PC-9 (cell line): ENCODE data around the gene SANBR. TPM values are rescaled to one million over a fixed set of nuclear protein-coding genes. Genes with fewer than 3 reads are reported as not detected.

ENCODE experiments used
- BruUV-seq: library from RNA; stranded (reverse); fragments of 400-500 nt; replicated peaks from 2 replicates; lab custom pipeline; 2021; lab: Mats Ljungman, UMichigan
- CTCF ChIA-PET: fragments of 300-600 bp; sonication (Branson Sonifier 250); formaldehyde crosslinking; loops from one replicate; lab custom pipeline; 2022; ENCODE audit warnings: antibody characterized with exemption; lab: Charles Lee
- POLR2A ChIA-PET: fragments of 300-600 bp; sonication (Branson Sonifier 250); formaldehyde crosslinking; loops from one replicate; lab custom pipeline; 2022; ENCODE audit warnings: antibody characterized with exemption; ENCODE audit not compliant: unreplicated experiment; lab: Charles Lee
- DNase-seq, 2 experiments: peaks; one replicate each; pipeline versions ENCODE4 v3.0.0 to v3.0.0-alpha.2; 2015 to 2022; ENCODE audit warnings: mixed read lengths in 1 of 2
- H2AFZ ChIP-seq: fragments of 200-600 bp; sonication (generic); 2 replicates; pipeline ENCODE4 v1.8.1; 2017; ENCODE audit warnings: antibody characterized with exemption
- H3F3A ChIP-seq: fragments of 200-600 bp; sonication (generic); 2 replicates; pipeline ENCODE4 v1.8.1; 2017; ENCODE audit warnings: antibody characterized with exemption, mild to moderate bottlenecking, low read depth; ENCODE audit not compliant: insufficient read depth
- H3K27ac ChIP-seq: fragments of 200-600 bp; sonication (generic); 2 replicates; pipeline ENCODE4 v1.6.1; 2016; ENCODE audit warnings: mixed run types
- H3K27me3 ChIP-seq: fragments of 200-600 bp; sonication (generic); 2 replicates; pipeline ENCODE4 v1.6.1; 2016; ENCODE audit warnings: low read depth, mixed run types; ENCODE audit not compliant: insufficient read depth
- H3K36me3 ChIP-seq: fragments of 200-600 bp; sonication (generic); 2 replicates; pipeline ENCODE4 v1.6.1; 2016; ENCODE audit warnings: low read depth, mixed run types
- H3K4me1 ChIP-seq: fragments of 200-600 bp; sonication (generic); replicated peaks from 2 replicates; pipeline ENCODE4 v1.6.1; 2016; ENCODE audit warnings: mixed run types; ENCODE audit not compliant: insufficient read depth
- H3K4me2 ChIP-seq: fragments of 200-600 bp; sonication (generic); 2 replicates; pipeline ENCODE4 v1.6.1; 2017; ENCODE audit warnings: mixed run types
- H3K4me3 ChIP-seq: fragments of 200-600 bp; sonication (generic); 2 replicates; pipeline ENCODE4 v1.6.1; 2016; ENCODE audit warnings: mixed run types
- H3K79me2 ChIP-seq: fragments of 200-600 bp; sonication (generic); 2 replicates; pipeline ENCODE4 v1.6.1; 2017; ENCODE audit warnings: low read depth, mixed run types
- H3K9me2 ChIP-seq: fragments of 200-600 bp; sonication (generic); 2 replicates; pipeline ENCODE4 v1.8.1; 2017; ENCODE audit warnings: mild to moderate bottlenecking; ENCODE audit not compliant: insufficient read depth
- H3K9me3 ChIP-seq: fragments of 200-600 bp; sonication (generic); 2 replicates; pipeline ENCODE4 v1.8.1; 2016; ENCODE audit warnings: low read depth; ENCODE audit not compliant: insufficient read depth
- H4K20me1 ChIP-seq: fragments of 200-600 bp; sonication (generic); 2 replicates; pipeline ENCODE4 v1.8.1; 2017; ENCODE audit not compliant: insufficient read depth
- CTCF ChIP-seq: fragments of 200-600 bp; sonication (generic); conservative IDR thresholded peaks from 2 replicates; pipeline ENCODE4 v1.6.1; 2017; ENCODE audit warnings: mixed run types, antibody characterized with exemption, mild to moderate bottlenecking, moderate library complexity
- EZH2 ChIP-seq: fragments of 200-600 bp; sonication (generic); IDR thresholded peaks from 2 replicates; pipeline ENCODE4 v1.8.0; 2017; ENCODE audit warnings: antibody characterized with exemption, low read depth
- intact Hi-C: fragments of 100-400 bp; cut with micrococcal nuclease; formaldehyde crosslinking; loops from one replicate; pipeline ENCODE4 v1.10.0; 2022; ENCODE audit not compliant: unreplicated experiment
- total RNA-seq: library from RNA; stranded (reverse); gene quantifications from 2 replicates; pipeline ENCODE4 v1.2.3, GENCODE V29; 2021

SANBR gene
- total RNA-seq, 1 experiment from 2014 or later = 12.6 TPM

GRCh38 chr2:61059382-61059781 lies 6.3 kb upstream of the SANBR start:
- no peak for DNase-seq
- ChIA-PET POLR2A (no interaction called here), CTCF (no interaction called here)
- Histone ChIP-seq H3K4me3 (no peak overlapping the region), H3K9me3 (no peaks in the 10 kb centered on the region), H3K27ac (no peak overlapping the region), H3K4me2 (no peak overlapping the region), H3K79me2 (no peaks in the 10 kb centered on the region), H3K9me2 (no peaks in the 10 kb centered on the region), H3F3A (peaks cover 33% of the 10 kb centered on the region), H2AFZ (no peak overlapping the region), H3K4me1 (no peaks in the 10 kb centered on the region), H3K27me3 (no peaks in the 10 kb centered on the region), H4K20me1 (no peaks in the 10 kb centered on the region), H3K36me3 (0 out of 2 replicates have a peak, but pooled peaks cover 5% of the 10 kb centered on the region)
- intact Hi-C loops = no loop called here
- no TSS peak for BruUV-seq
- no peak for TF ChIP-seq EZH2
- no peak for TF ChIP-seq CTCF

- Histone ChIP-seq H3K4me2 (no peak overlapping the region), H3K9me2 (no peaks in the 10 kb centered on the region), H3K27me3 (no peaks in the 10 kb centered on the region), H2AFZ (no peak overlapping the region), H3K79me2 (no peaks in the 10 kb centered on the region), H4K20me1 (no peaks in the 10 kb centered on the region), H3K27ac (no peak overlapping the region), H3K4me1 (no peaks in the 10 kb centered on the region), H3K9me3 (no peaks in the 10 kb centered on the region), H3K4me3 (no peak overlapping the region), H3K36me3 (no peaks in the 10 kb centered on the region; the same call in 1 of the 2 replicates), H3F3A (no peaks in the 10 kb centered on the region)
- no TSS peak for BruUV-seq
- ChIA-PET POLR2A (no interaction called here), CTCF (no interaction called here)
- no peak for DNase-seq
- TF ChIP-seq EZH2 = no peak
- TF ChIP-seq CTCF = no peak
- intact Hi-C loops = no loop called here
These were observed 8.4 kb downstream of the SANBR start for GRCh38 chr2:61074100-61074499.

GRCh38 chr2:61085883-61086282 lies 20.2 kb downstream of the SANBR start:
- CTCF ChIA-PET = no interaction called here
- Histone ChIP-seq H3K9me2 (no peaks in the 10 kb centered on the region), H3F3A (no peaks in the 10 kb centered on the region), H3K79me2 (no peaks in the 10 kb centered on the region), H3K4me2 (no peak overlapping the region), H3K4me3 (no peak overlapping the region), H2AFZ (no peak overlapping the region), H3K27me3 (no peaks in the 10 kb centered on the region), H3K4me1 (no peaks in the 10 kb centered on the region), H3K27ac (no peak overlapping the region), H4K20me1 (no peaks in the 10 kb centered on the region), H3K36me3 (peaks cover 3% of the 10 kb centered on the region; the same call in 1 of the 2 replicates), H3K9me3 (no peaks in the 10 kb centered on the region)
- POLR2A ChIA-PET = no interaction called here
- intact Hi-C loops = no loop called here
- DNase-seq = no peak
- TF ChIP-seq CTCF = no peak
- TF ChIP-seq EZH2 = no peak
- BruUV-seq = no TSS peak
